Measurements from ENCODE around the gene THOC3.
"Not testable (repeated sequence)": the region's sequence is repeated elsewhere in the genome, so short reads cannot be mapped to it uniquely, and the experiment has no call there.

DNA sequence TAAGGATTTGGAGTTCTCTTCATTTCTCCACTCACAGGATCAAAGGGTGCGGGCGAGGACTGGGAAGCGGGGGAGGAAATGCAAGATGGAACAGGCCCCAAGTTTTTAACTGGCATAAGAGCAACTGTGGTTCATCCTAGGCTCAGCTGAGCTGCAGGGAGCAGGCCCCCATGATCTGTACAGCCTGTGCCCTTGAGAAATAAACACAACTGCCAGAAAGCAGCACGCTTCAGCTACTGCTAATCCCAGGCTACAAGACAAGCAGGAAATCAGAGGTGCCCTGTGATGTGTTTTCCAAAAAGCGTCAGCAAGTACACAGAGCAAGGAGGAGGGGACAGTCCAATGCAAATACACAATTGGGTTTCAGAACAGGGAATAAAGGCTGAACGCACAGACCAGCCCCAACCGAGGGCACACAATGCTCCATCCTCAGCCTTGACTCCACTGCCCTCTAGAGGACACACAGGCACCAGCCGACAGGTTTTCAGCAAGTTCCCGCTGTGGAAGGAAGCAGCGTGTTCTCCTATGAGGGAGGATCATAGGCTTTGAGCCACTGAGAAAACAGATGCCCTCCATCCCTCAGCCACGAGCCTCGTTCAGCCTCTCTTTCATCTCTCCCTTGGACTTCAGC is 16.7 kb downstream of the THOC3 start:
- TF ChIP-seq, protein P1, sequence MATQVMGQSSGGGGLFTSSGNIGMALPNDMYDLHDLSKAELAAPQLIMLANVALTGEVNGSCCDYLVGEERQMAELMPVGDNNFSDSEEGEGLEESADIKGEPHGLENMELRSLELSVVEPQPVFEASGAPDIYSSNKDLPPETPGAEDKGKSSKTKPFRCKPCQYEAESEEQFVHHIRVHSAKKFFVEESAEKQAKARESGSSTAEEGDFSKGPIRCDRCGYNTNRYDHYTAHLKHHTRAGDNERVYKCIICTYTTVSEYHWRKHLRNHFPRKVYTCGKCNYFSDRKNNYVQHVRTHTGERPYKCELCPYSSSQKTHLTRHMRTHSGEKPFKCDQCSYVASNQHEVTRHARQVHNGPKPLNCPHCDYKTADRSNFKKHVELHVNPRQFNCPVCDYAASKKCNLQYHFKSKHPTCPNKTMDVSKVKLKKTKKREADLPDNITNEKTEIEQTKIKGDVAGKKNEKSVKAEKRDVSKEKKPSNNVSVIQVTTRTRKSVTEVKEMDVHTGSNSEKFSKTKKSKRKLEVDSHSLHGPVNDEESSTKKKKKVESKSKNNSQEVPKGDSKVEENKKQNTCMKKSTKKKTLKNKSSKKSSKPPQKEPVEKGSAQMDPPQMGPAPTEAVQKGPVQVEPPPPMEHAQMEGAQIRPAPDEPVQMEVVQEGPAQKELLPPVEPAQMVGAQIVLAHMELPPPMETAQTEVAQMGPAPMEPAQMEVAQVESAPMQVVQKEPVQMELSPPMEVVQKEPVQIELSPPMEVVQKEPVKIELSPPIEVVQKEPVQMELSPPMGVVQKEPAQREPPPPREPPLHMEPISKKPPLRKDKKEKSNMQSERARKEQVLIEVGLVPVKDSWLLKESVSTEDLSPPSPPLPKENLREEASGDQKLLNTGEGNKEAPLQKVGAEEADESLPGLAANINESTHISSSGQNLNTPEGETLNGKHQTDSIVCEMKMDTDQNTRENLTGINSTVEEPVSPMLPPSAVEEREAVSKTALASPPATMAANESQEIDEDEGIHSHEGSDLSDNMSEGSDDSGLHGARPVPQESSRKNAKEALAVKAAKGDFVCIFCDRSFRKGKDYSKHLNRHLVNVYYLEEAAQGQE (IDR thresholded peaks at IDR 0.05; ENCODE audit: low read depth, low read length) = not testable (repeated sequence)
- not testable (repeated sequence) for TF ChIP-seq RAD21 (IDR thresholded peaks at IDR 0.05; ENCODE audit: low read length); NFIC (IDR thresholded peaks at IDR 0.05; ENCODE audit: borderline replicate concordance); CHD2 (IDR thresholded peaks at IDR 0.05; ENCODE audit: low read length, partially characterized antibody)
- TF ChIP-seq, protein P2, sequence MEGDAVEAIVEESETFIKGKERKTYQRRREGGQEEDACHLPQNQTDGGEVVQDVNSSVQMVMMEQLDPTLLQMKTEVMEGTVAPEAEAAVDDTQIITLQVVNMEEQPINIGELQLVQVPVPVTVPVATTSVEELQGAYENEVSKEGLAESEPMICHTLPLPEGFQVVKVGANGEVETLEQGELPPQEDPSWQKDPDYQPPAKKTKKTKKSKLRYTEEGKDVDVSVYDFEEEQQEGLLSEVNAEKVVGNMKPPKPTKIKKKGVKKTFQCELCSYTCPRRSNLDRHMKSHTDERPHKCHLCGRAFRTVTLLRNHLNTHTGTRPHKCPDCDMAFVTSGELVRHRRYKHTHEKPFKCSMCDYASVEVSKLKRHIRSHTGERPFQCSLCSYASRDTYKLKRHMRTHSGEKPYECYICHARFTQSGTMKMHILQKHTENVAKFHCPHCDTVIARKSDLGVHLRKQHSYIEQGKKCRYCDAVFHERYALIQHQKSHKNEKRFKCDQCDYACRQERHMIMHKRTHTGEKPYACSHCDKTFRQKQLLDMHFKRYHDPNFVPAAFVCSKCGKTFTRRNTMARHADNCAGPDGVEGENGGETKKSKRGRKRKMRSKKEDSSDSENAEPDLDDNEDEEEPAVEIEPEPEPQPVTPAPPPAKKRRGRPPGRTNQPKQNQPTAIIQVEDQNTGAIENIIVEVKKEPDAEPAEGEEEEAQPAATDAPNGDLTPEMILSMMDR (IDR thresholded peaks at IDR 0.05) = not testable (repeated sequence)
- TF ChIP-seq, protein P3, sequence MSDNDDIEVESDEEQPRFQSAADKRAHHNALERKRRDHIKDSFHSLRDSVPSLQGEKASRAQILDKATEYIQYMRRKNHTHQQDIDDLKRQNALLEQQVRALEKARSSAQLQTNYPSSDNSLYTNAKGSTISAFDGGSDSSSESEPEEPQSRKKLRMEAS (IDR thresholded peaks at IDR 0.05; ENCODE audit: low read depth) = not testable (repeated sequence)
